ENCODE measurements around the gene DSTN. TPM values are rescaled to one million over a fixed set of nuclear protein-coding genes. Genes with fewer than 3 reads are reported as not detected.

Gene DSTN
- total RNA-seq, 2 experiments from 2014 or later, result 25.5 to 58.1 TPM

- no peaks in the 10 kb centered on the region for H3K9me2 ChIP-seq (ENCODE audit: insufficient read depth, low read length)
- no peak overlapping the region for H2AFZ ChIP-seq (ENCODE audit: low read length)
- ChIA-PET CTCF (ENCODE audit: unreplicated experiment) (no interaction called here), POLR2A (interaction anchor here (0.6 to 1.0 kb wide), 2 partner anchors 58 to 59 kb away, joined by 3 read pairs; no protein-coding TSS in a partner anchor)
- H3K4me3 ChIP-seq (ENCODE audit: low read depth, low read length, poor library complexity, severe bottlenecking), result no peak overlapping the region
- H3K27ac ChIP-seq (ENCODE audit: low read depth, low read length, poor library complexity, severe bottlenecking), result no peak overlapping the region
- no peaks in the 10 kb centered on the region for H3K79me2 ChIP-seq (ENCODE audit: insufficient read depth, low read depth, low read length)
- intact Hi-C loops (cut with micrococcal nuclease; ENCODE audit: unreplicated experiment), result no loop called here
- H4K20me1 ChIP-seq (ENCODE audit: insufficient read depth, low read length), result no peaks in the 10 kb centered on the region
- H3K36me3 ChIP-seq (ENCODE audit: insufficient read depth, low read length), result no peaks in the 10 kb centered on the region
- H3K4me2 ChIP-seq (ENCODE audit: low read length), result no peak overlapping the region
- no peak for DNase-seq (ENCODE audit: low spot score)
- no peaks in the 10 kb centered on the region for H3K9me3 ChIP-seq (ENCODE audit: low read length)
- BruUV-seq (replicated peaks), result no TSS peak
- no peaks in the 10 kb centered on the region for H3K4me1 ChIP-seq (ENCODE audit: insufficient read depth, low read length, poor library complexity, severe bottlenecking)
- TF ChIP-seq CTCF (conservative IDR thresholded peaks at IDR 0.05; ENCODE audit: low read length), result no peak
- no peak for TF ChIP-seq EZH2phosphoT487 (IDR thresholded peaks at IDR 0.05; ENCODE audit: borderline replicate concordance, low read depth, low read length)
These were observed 27.9 kb upstream of the DSTN start for GRCh38 chr20:17541996-17542395.

- H3K9me3 ChIP-seq (ENCODE audit: low read length), result no peaks in the 10 kb centered on the region
- H3K36me3 ChIP-seq (ENCODE audit: insufficient read depth, low read length), result no peaks in the 10 kb centered on the region
- H3K9me2 ChIP-seq (ENCODE audit: insufficient read depth, low read length), result no peaks in the 10 kb centered on the region
- H3K27ac ChIP-seq (ENCODE audit: low read depth, low read length, poor library complexity, severe bottlenecking), result no peak overlapping the region
- DNase-seq (ENCODE audit: low spot score), result no peak
- H4K20me1 ChIP-seq (ENCODE audit: insufficient read depth, low read length), result no peaks in the 10 kb centered on the region
- intact Hi-C loops (cut with micrococcal nuclease; ENCODE audit: unreplicated experiment), result no loop called here
- ChIA-PET POLR2A (interaction anchor here (0.6 to 1.0 kb wide), 2 partner anchors 58 to 60 kb away, joined by 3 read pairs; no protein-coding TSS in a partner anchor), CTCF (ENCODE audit: unreplicated experiment) (no interaction called here)
- BruUV-seq (replicated peaks), result no TSS peak
- no peak overlapping the region for H3K4me2 ChIP-seq (ENCODE audit: low read length)
- TF ChIP-seq EZH2phosphoT487 (IDR thresholded peaks at IDR 0.05; ENCODE audit: borderline replicate concordance, low read depth, low read length) (no peak), CTCF (conservative IDR thresholded peaks at IDR 0.05; ENCODE audit: low read length) (no peak)
- H2AFZ ChIP-seq (ENCODE audit: low read length), result no peak overlapping the region
- H3K4me3 ChIP-seq (ENCODE audit: low read depth, low read length, poor library complexity, severe bottlenecking), result no peak overlapping the region
- H3K79me2 ChIP-seq (ENCODE audit: insufficient read depth, low read depth, low read length), result no peaks in the 10 kb centered on the region
- no peaks in the 10 kb centered on the region for H3K4me1 ChIP-seq (ENCODE audit: insufficient read depth, low read length, poor library complexity, severe bottlenecking)
These were observed 27.4 kb upstream of the DSTN start for GRCh38 chr20:17542481-17542880.

GRCh38 chr20:17542993-17543412 lies 26.9 kb upstream of the DSTN start:
- H3K27ac ChIP-seq (ENCODE audit: low read depth, low read length, poor library complexity, severe bottlenecking), result no peak overlapping the region
- no peaks in the 10 kb centered on the region for H3K79me2 ChIP-seq (ENCODE audit: insufficient read depth, low read depth, low read length)
- H3K9me2 ChIP-seq (ENCODE audit: insufficient read depth, low read length), result no peaks in the 10 kb centered on the region
- no peak overlapping the region for H3K4me3 ChIP-seq (ENCODE audit: low read depth, low read length, poor library complexity, severe bottlenecking)
- intact Hi-C loops (cut with micrococcal nuclease; ENCODE audit: unreplicated experiment), result no loop called here
- ChIA-PET POLR2A (interaction anchor here (0.5 kb wide), 1 partner anchor 96 kb away, joined by 4 read pairs; no protein-coding TSS in a partner anchor), CTCF (ENCODE audit: unreplicated experiment) (no interaction called here)
- TF ChIP-seq EZH2phosphoT487 (IDR thresholded peaks at IDR 0.05; ENCODE audit: borderline replicate concordance, low read depth, low read length) (no peak), CTCF (conservative IDR thresholded peaks at IDR 0.05; ENCODE audit: low read length) (no peak)
- H3K4me1 ChIP-seq (ENCODE audit: insufficient read depth, low read length, poor library complexity, severe bottlenecking), result no peaks in the 10 kb centered on the region
- no peaks in the 10 kb centered on the region for H4K20me1 ChIP-seq (ENCODE audit: insufficient read depth, low read length)
- no peak overlapping the region for H3K4me2 ChIP-seq (ENCODE audit: low read length)
- no peaks in the 10 kb centered on the region for H3K9me3 ChIP-seq (ENCODE audit: low read length)
- DNase-seq (ENCODE audit: low spot score), result no peak
- BruUV-seq (replicated peaks), result no TSS peak
- H2AFZ ChIP-seq (ENCODE audit: low read length), result no peak overlapping the region
- H3K36me3 ChIP-seq (ENCODE audit: insufficient read depth, low read length), result no peaks in the 10 kb centered on the region

Measured in OCI-LY7 (cell line).